Lung microvascular endothelial cell (primary cell): ENCODE results near the gene DPP4. TPM values are rescaled to one million over a fixed set of nuclear protein-coding genes. Genes with fewer than 3 reads are reported as not detected.

Source experiments
- DNase-seq, 2 donors: peaks; one replicate each; pipeline versions ENCODE4 v3.0.0 to v3.0.0-alpha.2; 2010; ENCODE audit warnings: low read depth in 2 of 2
- total RNA-seq: library from RNA; depleted of rRNA; stranded (reverse); fragments of >200 nt; gene quantifications from 2 replicates; pipeline ENCODE4 v1.2.1, GENCODE V29; 2014

DPP4 gene
- total RNA-seq, 1 donor from 2014 or later: 79.6 TPM

- DNase-seq: no peak
Observed at GRCh38 chr2:162021516-162022058, 52.4 kb downstream of the DPP4 start.

DNA sequence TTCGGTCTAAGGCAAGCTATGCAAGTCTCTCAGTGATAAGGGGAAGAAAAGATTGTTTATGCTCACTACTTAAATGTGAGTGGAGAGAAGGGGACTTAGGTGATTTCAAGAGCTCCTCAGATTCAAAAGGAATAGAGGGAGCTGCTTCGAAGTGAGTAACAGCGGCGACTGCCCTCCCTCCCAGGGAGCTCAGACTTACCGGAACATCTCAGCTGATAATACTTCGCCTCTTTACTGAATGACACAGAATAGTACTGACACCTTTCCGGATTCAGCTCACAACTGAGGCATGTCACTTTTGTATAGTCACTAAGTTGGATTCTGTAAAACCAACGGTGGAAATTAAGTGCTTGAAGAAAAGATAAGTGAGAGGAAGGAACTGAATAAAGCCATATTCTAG is 55.5 kb downstream of the DPP4 start:
- no peak for DNase-seq

GRCh38 chr2:162017233-162017632 is 56.8 kb downstream of the DPP4 start:
- no peak for DNase-seq

DNA sequence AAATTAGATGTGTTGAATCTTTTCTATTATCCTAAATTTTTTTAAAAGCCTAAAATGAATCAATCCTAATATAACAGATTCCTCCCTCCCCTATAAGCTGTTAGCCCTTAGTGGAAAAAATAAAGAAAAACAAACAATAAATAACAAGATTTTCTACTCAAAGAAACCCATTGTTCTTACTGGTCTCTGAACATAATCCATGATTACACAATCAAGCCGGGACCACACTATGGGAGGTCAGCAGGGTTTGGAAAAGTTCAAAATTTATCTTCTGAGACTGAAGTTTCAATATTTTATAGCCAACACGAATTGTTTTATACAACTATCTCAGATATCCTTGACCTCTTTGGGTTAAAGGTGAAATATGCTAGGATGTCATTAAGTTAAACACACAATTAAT is 57.9 kb downstream of the DPP4 start:
- DNase-seq: no peak

DNA sequence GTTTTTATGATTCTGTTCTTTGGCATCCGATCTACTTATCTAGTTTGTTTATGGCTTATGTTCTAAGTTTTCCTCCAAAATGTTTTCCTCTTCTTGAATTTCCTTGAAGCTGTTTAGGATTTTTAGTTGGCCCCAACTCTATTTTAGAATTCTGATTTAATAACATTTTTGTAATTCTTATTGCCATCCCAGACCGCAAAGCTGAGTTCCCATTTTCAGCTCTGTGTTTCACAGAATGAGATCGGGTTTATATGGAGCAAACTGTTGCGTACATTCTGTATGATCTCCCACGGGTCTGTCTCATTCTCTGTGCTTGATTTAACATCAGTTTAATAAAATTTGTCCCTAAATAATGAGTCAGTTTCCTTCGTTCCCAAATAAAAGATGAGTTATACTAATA is 59.3 kb downstream of the DPP4 start:
- DNase-seq: peak in 1 of 2 donors; percentile 31

- DNase-seq: peak; percentile 47 to 86
Observed at GRCh38 chr2:162013514-162014475, 60.2 kb downstream of the DPP4 start.

DNA sequence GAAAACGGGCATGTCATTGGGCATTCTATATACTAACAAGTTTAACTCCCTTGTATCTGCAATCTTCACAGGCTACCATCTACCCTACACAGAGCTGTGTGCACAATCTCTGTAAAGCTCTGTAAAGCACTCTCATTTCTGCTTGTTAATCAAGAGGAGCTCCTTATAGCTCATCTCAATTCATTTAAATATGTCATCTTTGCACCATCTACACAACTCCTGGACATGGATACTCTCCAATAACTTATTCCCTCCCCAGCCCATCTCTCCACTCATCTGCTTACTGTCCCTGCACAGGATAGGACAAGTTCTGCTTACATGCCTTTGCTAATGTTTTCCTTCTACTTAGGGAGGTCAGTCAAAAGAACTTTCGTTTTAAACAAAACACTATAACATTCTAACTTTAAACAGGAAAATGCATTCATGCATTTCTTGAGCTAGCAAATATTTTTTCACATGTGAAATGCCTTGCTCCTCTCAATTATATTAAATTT is 61.4 kb downstream of the DPP4 start:
- peak in 1 of 2 donors; percentile 41 for DNase-seq

GRCh38 chr2:162011706-162012564 is 62.1 kb downstream of the DPP4 start:
- no peak for DNase-seq

DNA sequence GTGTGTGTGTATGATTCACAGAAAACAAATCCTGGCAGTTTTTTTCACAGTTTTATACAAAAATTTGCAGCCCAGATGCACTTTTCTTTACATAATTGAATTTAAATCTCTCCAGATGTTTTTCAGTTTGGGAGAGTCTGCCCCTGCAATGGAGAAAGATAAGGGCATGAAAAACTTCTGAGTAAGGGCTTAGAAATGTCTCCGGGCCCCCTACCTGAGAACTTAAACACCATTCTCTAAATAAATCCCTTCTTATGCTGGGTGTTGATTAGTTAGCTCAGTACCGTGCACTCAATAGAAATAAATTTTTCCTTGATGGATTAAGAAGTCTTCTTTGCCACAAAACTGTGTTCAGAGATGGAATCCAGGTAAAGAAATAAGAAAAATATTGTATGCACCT is 64.5 kb downstream of the DPP4 start:
- DNase-seq: no peak

DNA sequence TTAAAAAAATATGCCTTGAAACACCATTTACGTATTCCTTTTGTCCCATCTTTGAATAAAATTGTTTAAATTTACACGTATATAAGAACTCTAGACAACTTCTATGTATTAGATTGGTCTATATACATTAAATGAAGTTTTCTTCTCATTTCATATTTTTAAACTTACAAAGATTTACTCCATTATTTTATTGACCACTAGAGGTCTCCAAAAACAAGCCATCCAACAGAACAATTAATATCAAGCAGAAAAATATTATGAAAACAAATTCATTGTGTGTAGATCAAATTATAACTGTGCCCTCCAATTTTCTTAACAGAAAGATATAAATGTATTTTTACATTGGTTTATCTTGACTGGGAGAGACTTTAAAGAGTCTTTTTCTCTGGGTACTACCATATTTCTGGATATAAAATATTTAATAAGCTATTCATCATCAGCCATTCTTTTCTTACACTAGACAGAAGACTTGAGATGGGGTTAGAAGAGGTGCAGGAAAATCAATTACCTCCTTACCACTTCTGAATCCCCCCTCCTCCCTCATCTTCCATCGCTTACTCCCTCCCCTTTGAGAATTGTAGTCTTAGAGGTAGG is 66.5 kb downstream of the DPP4 start:
- peak; percentile 38 to 54 for DNase-seq

DNA sequence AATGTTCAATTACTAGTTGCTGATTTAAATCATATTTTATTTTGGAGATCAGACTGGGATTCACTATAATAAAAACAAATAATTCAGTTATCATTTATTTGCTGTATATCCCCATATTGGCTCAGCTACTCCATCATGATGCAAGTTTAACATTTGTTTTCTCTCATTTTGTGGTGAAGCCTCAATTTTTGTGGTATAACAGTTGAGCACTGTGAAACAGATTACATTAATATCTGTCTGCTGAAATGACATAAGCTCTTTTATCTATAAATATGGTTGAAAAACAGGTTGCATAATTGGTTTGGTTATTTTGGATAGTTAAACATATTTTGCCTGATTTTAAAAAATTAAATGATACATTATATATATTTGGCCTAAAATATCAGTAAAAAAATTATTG is 67.7 kb downstream of the DPP4 start:
- no peak for DNase-seq

GRCh38 chr2:162004031-162004430 is 70.0 kb downstream of the DPP4 start:
- DNase-seq: peak in 1 of 2 donors; percentile 23

- DNase-seq: no peak
Observed at GRCh38 chr2:162002623-162003235, 71.3 kb downstream of the DPP4 start.

DNA sequence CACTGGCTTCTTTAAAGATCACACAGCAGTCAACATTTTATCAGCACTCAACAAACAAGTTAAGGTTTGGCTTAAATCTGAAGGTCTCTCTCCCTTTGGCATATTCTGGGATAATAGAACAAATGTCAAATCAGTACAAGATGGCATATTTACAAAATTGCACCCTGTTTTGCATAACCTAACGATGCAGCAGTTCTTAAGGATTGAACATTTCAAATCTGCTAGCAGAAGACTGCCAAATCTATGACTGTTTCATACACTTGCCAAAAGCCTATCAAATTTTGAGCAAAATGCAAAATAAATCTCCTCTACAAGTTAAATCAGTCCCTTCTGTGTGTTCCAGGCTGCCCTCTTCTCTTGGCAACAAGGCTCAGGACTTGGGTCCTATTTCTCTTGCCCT is 73.6 kb downstream of the DPP4 start:
- no peak for DNase-seq

DNA sequence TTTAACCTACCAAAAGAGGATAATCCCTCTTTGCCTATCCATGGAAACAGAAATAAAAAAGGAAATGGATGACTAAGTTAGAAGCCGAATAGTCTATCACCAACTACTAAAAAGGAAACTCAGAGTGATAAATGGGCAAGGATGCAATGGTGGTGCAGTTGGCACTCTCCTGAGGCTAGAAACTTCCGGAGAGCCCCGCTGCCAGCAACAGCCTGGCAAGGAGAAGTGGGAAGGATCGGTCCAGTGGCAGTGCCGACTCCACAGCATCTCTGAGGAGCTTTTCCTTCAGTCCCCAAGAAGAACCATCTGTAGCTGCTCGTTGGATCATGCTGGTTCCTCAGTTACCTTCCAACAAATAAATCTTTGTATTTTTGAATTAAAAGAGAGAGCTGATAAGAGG is 74.7 kb downstream of the DPP4 start:
- peak; percentile 39 to 41 for DNase-seq

- no peak for DNase-seq
Observed at GRCh38 chr2:161998857-161999256, 75.2 kb downstream of the DPP4 start.

GRCh38 chr2:161997916-161998471 is 76.0 kb downstream of the DPP4 start:
- no peak for DNase-seq

DNA sequence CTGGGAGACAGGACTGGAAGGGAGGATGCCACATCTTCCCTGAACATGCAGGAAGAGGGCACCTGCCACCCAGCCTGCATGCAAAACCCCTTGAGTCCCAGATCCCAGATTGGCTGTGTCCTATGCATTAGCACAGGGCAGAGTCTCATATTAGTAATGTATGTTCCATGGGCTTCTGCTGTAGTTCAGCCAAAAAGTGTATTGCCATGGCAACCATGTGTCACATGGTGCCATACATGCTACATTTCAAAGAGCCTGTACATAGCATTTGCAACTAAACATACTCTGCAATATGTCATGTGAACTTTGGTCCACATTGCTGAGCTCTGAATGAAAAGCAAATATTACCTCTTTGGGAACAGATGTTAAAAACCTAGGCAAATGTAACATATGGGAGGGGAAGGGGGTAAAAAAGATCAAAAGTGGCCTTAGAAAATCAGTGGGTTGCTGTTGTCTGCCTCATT is 78.4 kb downstream of the DPP4 start:
- no peak for DNase-seq

DNA sequence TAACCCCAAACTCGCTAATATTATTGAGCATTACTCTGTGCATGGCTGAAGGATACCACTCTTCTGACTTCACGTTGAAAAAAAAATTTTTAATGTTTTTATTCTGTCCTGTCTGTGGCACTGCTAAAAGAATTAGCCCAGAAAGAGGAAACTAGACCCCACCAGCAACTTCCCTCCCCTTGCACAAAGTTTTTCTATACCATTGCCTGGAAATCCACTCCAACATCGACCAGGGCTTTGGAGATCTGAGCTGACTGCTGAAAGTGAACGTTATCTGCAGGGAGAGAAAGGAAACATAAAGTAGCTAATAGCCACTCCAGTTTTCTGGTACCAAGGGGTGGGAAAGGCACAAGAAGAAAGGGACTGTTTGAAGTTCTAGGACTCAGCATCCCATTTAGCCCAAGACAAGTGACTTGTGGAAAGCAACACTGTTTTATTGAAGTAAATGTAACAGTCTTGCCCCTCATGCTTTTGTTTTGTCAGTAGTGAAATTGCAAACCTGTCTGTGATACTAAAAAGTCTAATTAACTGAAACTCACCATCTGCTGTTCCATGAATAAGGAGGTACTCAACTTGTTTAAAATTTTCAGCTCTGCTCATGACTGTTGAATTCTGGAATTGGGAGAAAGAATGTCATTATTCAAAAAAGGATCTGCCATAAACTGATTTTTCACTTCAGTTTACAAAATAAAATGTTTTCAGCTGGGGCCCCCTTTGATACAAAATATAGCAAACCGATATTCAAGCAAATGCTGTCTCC is 79.1 kb downstream of the DPP4 start:
- DNase-seq: no peak

- DNase-seq: no peak
Observed at GRCh38 chr2:161992531-161992930, 81.5 kb downstream of the DPP4 start.
